Measurements from ENCODE around the gene ALB.

DNA sequence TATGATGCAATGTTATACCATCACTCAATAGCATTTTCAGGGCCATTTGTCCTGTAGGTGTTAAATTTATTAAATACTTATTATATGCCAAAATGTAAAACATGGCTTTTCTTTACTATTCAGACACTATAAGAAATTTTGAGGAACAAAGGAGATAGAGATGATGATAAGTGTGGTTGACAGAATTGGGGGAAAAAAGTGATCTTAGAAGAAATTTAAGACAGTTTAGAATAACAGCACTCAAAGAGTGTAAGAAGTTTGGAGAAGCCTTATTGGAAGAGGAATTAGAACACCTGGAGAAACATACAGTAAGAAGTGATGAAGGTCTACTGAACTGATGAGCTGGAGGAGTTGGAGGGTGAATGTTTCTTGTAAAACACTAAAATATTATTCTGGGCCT, 19.1 kb downstream of the ALB start:
- TF ChIP-seq POLR2AphosphoS5 (IDR thresholded peaks at IDR 0.05) = no peak
- TF ChIP-seq, protein P1, sequence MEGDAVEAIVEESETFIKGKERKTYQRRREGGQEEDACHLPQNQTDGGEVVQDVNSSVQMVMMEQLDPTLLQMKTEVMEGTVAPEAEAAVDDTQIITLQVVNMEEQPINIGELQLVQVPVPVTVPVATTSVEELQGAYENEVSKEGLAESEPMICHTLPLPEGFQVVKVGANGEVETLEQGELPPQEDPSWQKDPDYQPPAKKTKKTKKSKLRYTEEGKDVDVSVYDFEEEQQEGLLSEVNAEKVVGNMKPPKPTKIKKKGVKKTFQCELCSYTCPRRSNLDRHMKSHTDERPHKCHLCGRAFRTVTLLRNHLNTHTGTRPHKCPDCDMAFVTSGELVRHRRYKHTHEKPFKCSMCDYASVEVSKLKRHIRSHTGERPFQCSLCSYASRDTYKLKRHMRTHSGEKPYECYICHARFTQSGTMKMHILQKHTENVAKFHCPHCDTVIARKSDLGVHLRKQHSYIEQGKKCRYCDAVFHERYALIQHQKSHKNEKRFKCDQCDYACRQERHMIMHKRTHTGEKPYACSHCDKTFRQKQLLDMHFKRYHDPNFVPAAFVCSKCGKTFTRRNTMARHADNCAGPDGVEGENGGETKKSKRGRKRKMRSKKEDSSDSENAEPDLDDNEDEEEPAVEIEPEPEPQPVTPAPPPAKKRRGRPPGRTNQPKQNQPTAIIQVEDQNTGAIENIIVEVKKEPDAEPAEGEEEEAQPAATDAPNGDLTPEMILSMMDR (IDR thresholded peaks at IDR 0.05) = no peak
- TF ChIP-seq POLR2A (IDR thresholded peaks at IDR 0.05) = no peak
- no peak for TF ChIP-seq EP300 (IDR thresholded peaks at IDR 0.05)
